ENCODE data around the gene ZBTB20. TPM values are rescaled to one million over a fixed set of nuclear protein-coding genes. Genes with fewer than 3 reads are reported as not detected.

The ZBTB20 gene
- polyA plus RNA-seq, 3 donors: 1.3 to 3.2 (median 2.0) TPM

DNA sequence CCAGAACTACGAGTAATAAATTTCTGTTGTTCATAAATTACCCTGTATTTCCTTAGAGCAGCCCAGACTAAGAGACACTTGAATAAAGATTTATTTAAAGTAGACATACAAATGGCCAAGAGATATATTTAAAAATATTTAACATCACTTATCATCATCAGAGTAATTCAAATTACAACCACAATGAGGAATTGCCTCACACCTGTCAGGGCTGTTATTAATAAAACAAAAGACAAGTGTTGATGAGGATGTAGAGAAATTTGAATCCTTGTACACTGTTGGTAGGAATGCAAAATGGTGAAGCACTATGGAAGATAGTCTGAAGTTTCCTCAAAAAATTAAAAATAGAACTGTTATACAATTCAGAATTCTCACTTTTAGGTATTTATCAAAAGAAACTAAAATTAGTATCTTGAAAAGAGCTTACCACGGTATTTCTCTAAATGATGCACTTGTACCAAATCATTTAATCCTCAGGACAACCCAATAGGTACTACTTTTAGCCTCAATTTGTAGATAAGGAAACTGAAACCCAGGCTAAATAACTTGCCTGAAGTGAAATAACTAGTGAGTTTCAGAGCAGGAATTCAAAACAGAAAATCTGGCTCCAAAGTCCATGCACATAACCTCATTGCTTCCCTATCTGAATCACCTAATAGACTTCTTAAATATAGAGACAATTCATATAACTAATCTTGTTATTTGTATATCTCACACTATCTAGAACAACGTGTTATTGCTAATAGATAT, 69.4 kb downstream of the ZBTB20 start:
- no peak for DNase-seq
- Mint-ChIP-seq H3K27me3 (ENCODE audit: low read depth in 3 of 3) (no peaks in the 10 kb centered on the region), H3K27ac (no peak overlapping the region), H3K4me3 (no peak overlapping the region), H3K9me3 (peaks cover 0 to 1% (median 0%) of the 10 kb centered on the region in 7 donors), H3K4me1 (no peaks in the 10 kb centered on the region), H3K36me3 (peaks cover 0 to 2% of the 10 kb centered on the region in 2 donors)
- Histone ChIP-seq H3K4me3 (replicated peaks in 1 of 3; ENCODE audit: low read depth in 2 of 3, low read length in 3 of 3) (no peak overlapping the region), H3K4me2 (replicated peaks; ENCODE audit: extremely low read depth, low read length, poor library complexity, severe bottlenecking) (no peak overlapping the region), H3K9ac (ENCODE audit: insufficient read depth, low read length, poor library complexity, severe bottlenecking) (no peak overlapping the region), H3K27me3 (ENCODE audit: control insufficient read depth in 2 of 2, insufficient read depth in 2 of 2, low read length in 2 of 2) (no peaks in the 10 kb centered on the region), H3K9me3 (replicated peaks in 1 of 2; ENCODE audit: control insufficient read depth in 1 of 2, insufficient read depth in 1 of 2, low read length in 2 of 2) (no peaks in the 10 kb centered on the region), H3K36me3 (replicated peaks in 1 of 2; ENCODE audit: control insufficient read depth in 1 of 2, insufficient read depth in 2 of 2, low read length in 2 of 2) (no peaks in the 10 kb centered on the region), H3K27ac (ENCODE audit: low read depth in 1 of 2, low read length in 2 of 2) (no peak overlapping the region), H2AFZ (ENCODE audit: insufficient read depth, low read depth, low read length, poor library complexity, severe bottlenecking) (no peak overlapping the region), H4K20me1 (ENCODE audit: insufficient read depth, low read length) (no peaks in the 10 kb centered on the region), H3K4me1 (ENCODE audit: control insufficient read depth in 1 of 2, insufficient read depth in 2 of 2, low read length in 2 of 2) (no peaks in the 10 kb centered on the region), H3K79me2 (ENCODE audit: insufficient read depth, low read length) (no peaks in the 10 kb centered on the region)
- no peak for TF ChIP-seq CTCF (IDR thresholded peaks at IDR 0.05)
- WGBS (ENCODE audit: insufficient coverage): no CpG with 5 or more reads among the region's 3 CpGs
- intact Hi-C loops (cut with micrococcal nuclease): no loop called here

DNA sequence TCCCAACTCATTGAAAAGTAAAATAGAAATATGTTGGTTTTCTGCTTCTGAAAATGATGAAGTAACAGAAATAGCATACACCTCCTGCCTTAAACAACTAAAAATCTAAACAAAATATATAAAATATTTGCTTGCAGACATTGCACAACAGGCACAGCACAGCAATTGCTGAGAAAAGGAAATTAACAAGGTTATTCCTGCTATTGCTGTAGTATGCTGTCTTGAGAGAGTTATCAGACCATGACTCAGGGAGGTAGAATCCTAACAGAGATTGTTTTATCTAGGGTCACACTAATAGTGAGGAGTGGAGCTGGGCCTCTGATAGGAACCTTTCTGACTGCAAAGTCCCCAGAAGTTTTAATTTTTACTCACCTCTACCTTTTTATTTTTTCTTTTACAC, 72.6 kb downstream of the ZBTB20 start:
- no peak overlapping the region for H3K4me3 Mint-ChIP-seq
- no peaks in the 10 kb centered on the region for H3K4me1 ChIP-seq (ENCODE audit: control insufficient read depth in 1 of 2, insufficient read depth in 2 of 2, low read length in 2 of 2)
- peaks cover 0 to 1% (median 0%) of the 10 kb centered on the region in 7 donors for H3K9me3 Mint-ChIP-seq
- no peak overlapping the region for H3K27ac ChIP-seq (ENCODE audit: low read depth in 1 of 2, low read length in 2 of 2)
- H3K4me3 ChIP-seq (replicated peaks in 1 of 3; ENCODE audit: low read depth in 2 of 3, low read length in 3 of 3): no peak overlapping the region
- no peaks in the 10 kb centered on the region for H4K20me1 ChIP-seq (ENCODE audit: insufficient read depth, low read length)
- H2AFZ ChIP-seq (ENCODE audit: insufficient read depth, low read depth, low read length, poor library complexity, severe bottlenecking): no peak overlapping the region
- H3K4me2 ChIP-seq (replicated peaks; ENCODE audit: extremely low read depth, low read length, poor library complexity, severe bottlenecking): no peak overlapping the region
- H3K79me2 ChIP-seq (ENCODE audit: insufficient read depth, low read length): no peaks in the 10 kb centered on the region
- H3K27me3 Mint-ChIP-seq (ENCODE audit: low read depth in 3 of 3): no peaks in the 10 kb centered on the region
- peaks cover 4 to 10% of the 10 kb centered on the region in 2 donors for H3K36me3 Mint-ChIP-seq
- TF ChIP-seq CTCF (IDR thresholded peaks at IDR 0.05): no peak
- H3K36me3 ChIP-seq (replicated peaks in 1 of 2; ENCODE audit: control insufficient read depth in 1 of 2, insufficient read depth in 2 of 2, low read length in 2 of 2): peaks cover 0 to 8% of the 10 kb centered on the region in 2 donors
- no peaks in the 10 kb centered on the region for H3K4me1 Mint-ChIP-seq
- H3K27me3 ChIP-seq (ENCODE audit: control insufficient read depth in 2 of 2, insufficient read depth in 2 of 2, low read length in 2 of 2): no peaks in the 10 kb centered on the region
- no peak overlapping the region for H3K9ac ChIP-seq (ENCODE audit: insufficient read depth, low read length, poor library complexity, severe bottlenecking)
- no peak overlapping the region for H3K27ac Mint-ChIP-seq
- DNase-seq: no peak
- intact Hi-C loops (cut with micrococcal nuclease): no loop called here
- no peaks in the 10 kb centered on the region for H3K9me3 ChIP-seq (replicated peaks in 1 of 2; ENCODE audit: control insufficient read depth in 1 of 2, insufficient read depth in 1 of 2, low read length in 2 of 2)

All from CD14-positive monocyte (primary cell).